Measurements from ENCODE around the gene TUBB. TPM values are rescaled to one million over a fixed set of nuclear protein-coding genes. Genes with fewer than 3 reads are reported as not detected.
A peak's percentile ranks its signal among the peaks of the same experiment; 100 is the strongest.

TUBB gene
- total and polyA plus RNA-seq, 9 of the 15 experiments (the other 6 are each of a cell fraction or from before 2014, with no cell fraction given): 971 to 2,870 (median 1,478) TPM

DNA sequence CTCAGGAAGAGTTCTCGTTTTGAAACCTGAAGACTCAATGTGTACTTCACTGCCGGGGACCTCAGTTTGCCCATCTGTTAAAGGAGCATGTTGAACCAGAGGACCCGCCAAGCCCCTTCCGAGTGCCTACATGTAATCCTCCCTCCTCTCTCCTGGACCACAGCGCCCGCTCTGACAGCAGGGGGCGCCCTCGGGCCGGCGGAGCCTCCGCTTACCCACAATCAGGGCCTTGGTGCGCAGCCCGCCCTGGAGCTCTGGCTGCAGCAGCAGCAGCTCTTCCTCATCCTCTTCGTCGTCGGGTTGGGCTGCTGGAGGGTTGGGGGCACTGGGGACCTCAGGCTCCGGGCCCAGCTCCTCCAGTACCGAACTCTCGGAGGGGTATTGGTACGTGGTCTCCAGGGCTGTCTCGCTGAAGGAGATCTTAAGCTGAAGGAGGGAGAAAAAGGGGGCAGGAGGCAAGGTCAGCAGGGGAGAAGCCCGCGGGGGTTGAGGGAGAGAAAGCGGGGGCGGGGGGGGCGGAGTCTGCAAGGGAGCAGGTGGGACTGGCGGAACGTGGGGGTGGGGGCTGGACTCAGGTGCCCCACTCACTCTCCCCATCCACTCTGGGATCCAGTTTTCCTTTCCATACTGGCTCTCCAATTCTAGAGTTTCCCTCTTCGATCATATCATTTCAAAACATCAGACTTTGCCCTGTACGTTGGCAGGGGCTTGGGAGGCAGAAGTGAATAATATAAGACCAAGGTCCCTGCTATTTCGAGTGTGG lies 41.0 kb upstream of the TUBB start (continued):
- TF ChIP-seq, protein P1, sequence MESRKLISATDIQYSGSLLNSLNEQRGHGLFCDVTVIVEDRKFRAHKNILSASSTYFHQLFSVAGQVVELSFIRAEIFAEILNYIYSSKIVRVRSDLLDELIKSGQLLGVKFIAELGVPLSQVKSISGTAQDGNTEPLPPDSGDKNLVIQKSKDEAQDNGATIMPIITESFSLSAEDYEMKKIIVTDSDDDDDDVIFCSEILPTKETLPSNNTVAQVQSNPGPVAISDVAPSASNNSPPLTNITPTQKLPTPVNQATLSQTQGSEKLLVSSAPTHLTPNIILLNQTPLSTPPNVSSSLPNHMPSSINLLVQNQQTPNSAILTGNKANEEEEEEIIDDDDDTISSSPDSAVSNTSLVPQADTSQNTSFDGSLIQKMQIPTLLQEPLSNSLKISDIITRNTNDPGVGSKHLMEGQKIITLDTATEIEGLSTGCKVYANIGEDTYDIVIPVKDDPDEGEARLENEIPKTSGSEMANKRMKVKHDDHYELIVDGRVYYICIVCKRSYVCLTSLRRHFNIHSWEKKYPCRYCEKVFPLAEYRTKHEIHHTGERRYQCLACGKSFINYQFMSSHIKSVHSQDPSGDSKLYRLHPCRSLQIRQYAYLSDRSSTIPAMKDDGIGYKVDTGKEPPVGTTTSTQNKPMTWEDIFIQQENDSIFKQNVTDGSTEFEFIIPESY (CRISPR knock-in tag; IDR thresholded peaks at IDR 0.05): peak; percentile 89
- TF ChIP-seq, protein P2, sequence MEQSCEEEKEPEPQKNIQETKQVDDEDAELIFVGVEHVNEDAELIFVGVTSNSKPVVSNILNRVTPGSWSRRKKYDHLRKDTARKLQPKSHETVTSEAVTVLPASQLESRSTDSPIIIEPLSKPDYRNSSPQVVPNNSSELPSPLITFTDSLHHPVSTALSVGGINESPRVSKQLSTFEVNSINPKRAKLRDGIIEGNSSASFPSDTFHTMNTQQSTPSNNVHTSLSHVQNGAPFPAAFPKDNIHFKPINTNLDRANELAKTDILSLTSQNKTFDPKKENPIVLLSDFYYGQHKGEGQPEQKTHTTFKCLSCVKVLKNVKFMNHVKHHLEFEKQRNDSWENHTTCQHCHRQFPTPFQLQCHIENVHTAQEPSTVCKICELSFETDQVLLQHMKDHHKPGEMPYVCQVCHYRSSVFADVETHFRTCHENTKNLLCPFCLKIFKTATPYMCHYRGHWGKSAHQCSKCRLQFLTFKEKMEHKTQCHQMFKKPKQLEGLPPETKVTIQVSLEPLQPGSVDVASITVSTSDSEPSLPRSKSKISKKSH (CRISPR knock-in tag; IDR thresholded peaks at IDR 0.05): no peak
- TF ChIP-seq CXXC5 (CRISPR knock-in tag; IDR thresholded peaks at IDR 0.05): peak; percentile 56

Data from K562 (cell line).